GM23338 (cell line): Measurements from ENCODE around the gene CDKN2A. TPM values are rescaled to one million over a fixed set of nuclear protein-coding genes. Genes with fewer than 3 reads are reported as not detected.

Source experiments
- ATAC-seq: fragments of 200-7000 bp; cut with Tn5 transposase; 3 replicates; pipeline ENCODE4 v1.9.1; 2020
- DNase-seq: peaks from one replicate; pipeline ENCODE4 v3.0.0-alpha.2; 2015; ENCODE audit warnings: low spot score
- H2AFZ ChIP-seq: fragments of 200-600 bp; sonication (generic); 2 replicates; pipeline ENCODE4 v1.8.0; 2016; ENCODE audit warnings: antibody characterized with exemption, mild to moderate bottlenecking, moderate library complexity
- H3F3A ChIP-seq: fragments of 200-600 bp; sonication (generic); replicated peaks from 2 replicates; pipeline ENCODE4 v1.8.0; 2017; ENCODE audit warnings: antibody characterized with exemption, mixed run types, low read depth
- H3K27ac ChIP-seq: fragments of 200-600 bp; sonication (generic); 2 replicates; pipeline ENCODE4 v1.6.1; 2016; ENCODE audit warnings: low read depth
- H3K27me3 ChIP-seq: fragments of 200-600 bp; sonication (generic); 2 replicates; pipeline ENCODE4 v1.8.0; 2016; ENCODE audit warnings: mild to moderate bottlenecking, mixed run types, moderate library complexity; ENCODE audit not compliant: insufficient read depth
- H3K36me3 ChIP-seq: fragments of 200-600 bp; sonication (generic); 2 replicates; pipeline ENCODE4 v1.8.0; 2016; ENCODE audit warnings: mild to moderate bottlenecking; ENCODE audit not compliant: insufficient read depth
- H3K4me1 ChIP-seq: fragments of 200-600 bp; sonication (generic); 2 replicates; pipeline ENCODE4 v1.8.0; 2016; ENCODE audit warnings: mild to moderate bottlenecking, moderate library complexity; ENCODE audit not compliant: insufficient read depth
- H3K4me2 ChIP-seq: fragments of 200-600 bp; sonication (generic); 2 replicates; pipeline ENCODE4 v1.7.1; 2017; ENCODE audit warnings: mixed run types
- H3K4me3 ChIP-seq: fragments of 200-600 bp; sonication (generic); 2 replicates; pipeline ENCODE4 v1.6.1; 2016; ENCODE audit warnings: mixed run types
- H3K79me2 ChIP-seq: fragments of 200-600 bp; sonication (generic); replicated peaks from 2 replicates; pipeline ENCODE4 v1.8.0; 2017; ENCODE audit warnings: mild to moderate bottlenecking; ENCODE audit not compliant: insufficient read depth
- H3K9me2 ChIP-seq: fragments of 200-600 bp; sonication (generic); 2 replicates; pipeline ENCODE4 v1.8.0; 2017; ENCODE audit not compliant: insufficient read depth
- H4K20me1 ChIP-seq: fragments of 200-600 bp; sonication (generic); replicated peaks from 2 replicates; pipeline ENCODE4 v1.8.0; 2017; ENCODE audit warnings: mild to moderate bottlenecking; ENCODE audit not compliant: insufficient read depth
- H3K27ac Mint-ChIP-seq: 2 replicates; pipeline ENCODE4 v1.8.0; 2020; ENCODE audit warnings: inconsistent platforms, mild to moderate bottlenecking, moderate library complexity, mixed read lengths
- H3K27me3 Mint-ChIP-seq: 3 replicates; pipeline ENCODE4 v1.8.0; 2022; ENCODE audit warnings: low read depth, mild to moderate bottlenecking, moderate library complexity, mixed read lengths, inconsistent platforms; ENCODE audit not compliant: insufficient read depth, poor library complexity
- H3K36me3 Mint-ChIP-seq: 3 replicates; pipeline ENCODE4 v1.8.0; 2021; ENCODE audit warnings: low read depth, mild to moderate bottlenecking, inconsistent platforms, moderate library complexity, mixed read lengths
- H3K4me1 Mint-ChIP-seq: 3 replicates; pipeline ENCODE4 v1.8.0; 2020; ENCODE audit warnings: mild to moderate bottlenecking, inconsistent platforms, mixed read lengths
- H3K4me3 Mint-ChIP-seq: 3 replicates; pipeline ENCODE4 v1.8.0; 2021; ENCODE audit warnings: moderate library complexity, mild to moderate bottlenecking, inconsistent platforms, mixed read lengths
- H3K9me3 Mint-ChIP-seq: 3 replicates; pipeline ENCODE4 v1.8.0; 2020; ENCODE audit warnings: moderate library complexity, mild to moderate bottlenecking, inconsistent platforms, mixed read lengths
- CREB1 ChIP-seq: fragments of 250-450 bp; sonication (Bioruptor Pico); IDR thresholded peaks from 2 replicates; pipeline ENCODE4 v1.5.0; 2020; ENCODE audit warnings: low read depth, mild to moderate bottlenecking, moderate library complexity
- CTCF ChIP-seq, 2 experiments: fragments of 200-600 bp in 1 of 2; sonication (generic) in 1 of 2; conservative IDR thresholded peaks; 2 replicates each; pipeline versions ENCODE4 v1.5.1 to v1.6.1; 2016 to 2017; ENCODE audit warnings: antibody characterized with exemption in 2 of 2, low read depth in 2 of 2, mild to moderate bottlenecking in 2 of 2, moderate library complexity in 1 of 2
- ETS1 ChIP-seq: IDR thresholded peaks from 2 replicates; pipeline ENCODE4 v1.6.1; 2016; ENCODE audit warnings: antibody characterized with exemption
- EZH2 ChIP-seq: fragments of 200-600 bp; sonication (generic); IDR thresholded peaks from one replicate; pipeline ENCODE4 v1.8.0; 2017; ENCODE audit warnings: antibody characterized with exemption, mild to moderate bottlenecking, low read depth; ENCODE audit not compliant: unreplicated experiment
- EZH2phosphoT487 ChIP-seq: fragments of 200-600 bp; sonication (generic); IDR thresholded peaks from one replicate; pipeline ENCODE4 v1.8.1; 2018; ENCODE audit warnings: antibody characterized with exemption; ENCODE audit not compliant: unreplicated experiment
- JUNB ChIP-seq: IDR thresholded peaks from one replicate; pipeline ENCODE4 v1.6.1; 2016; ENCODE audit warnings: antibody characterized with exemption; ENCODE audit not compliant: unreplicated experiment
- NANOG ChIP-seq: IDR thresholded peaks from 2 replicates; pipeline ENCODE4 v1.6.1; 2016; ENCODE audit warnings: antibody characterized with exemption, borderline replicate concordance
- POLR2AphosphoS5 ChIP-seq: IDR thresholded peaks from 2 replicates; pipeline ENCODE4 v1.6.1; 2016; ENCODE audit warnings: antibody characterized with exemption, low read depth
- STAT1 ChIP-seq: IDR thresholded peaks from one replicate; pipeline ENCODE4 v1.6.1; 2016; ENCODE audit warnings: antibody characterized with exemption; ENCODE audit not compliant: unreplicated experiment
- ZNF114 ChIP-seq: fragments of 250-450 bp; sonication (Bioruptor Pico); IDR thresholded peaks from 2 replicates; pipeline ENCODE4 v1.5.0; 2020; ENCODE audit warnings: mild to moderate bottlenecking, moderate library complexity
- ZNF331 ChIP-seq: fragments of 250-450 bp; sonication (Bioruptor Pico); IDR thresholded peaks from 2 replicates; pipeline ENCODE4 v1.5.0; 2020; ENCODE audit warnings: low read depth, mild to moderate bottlenecking, moderate library complexity
- ZNF462 ChIP-seq: fragments of 250-450 bp; sonication (Bioruptor Pico); IDR thresholded peaks from 2 replicates; pipeline ENCODE4 v1.5.0; 2020; ENCODE audit warnings: mild to moderate bottlenecking, moderate library complexity
- polyA plus RNA-seq: library from polyadenylated mRNA; unstranded; fragments of >200 nt; fragmentation: Nextera tagmentation; extraction: Ambion mirVana; gene quantifications from 2 replicates; pipeline ENCODE4 v1.2.1, GENCODE V29; 2016
- total RNA-seq: library from RNA; depleted of rRNA; stranded (reverse); fragments of >200 nt; shearing (Covaris generic); gene quantifications from 2 replicates; pipeline ENCODE4 v1.2.3, GENCODE V29; 2014
- TF ChIP-seq, protein P1 (sequence below): IDR thresholded peaks from one replicate; pipeline ENCODE4 v1.6.1; 2018; ENCODE audit warnings: antibody characterized with exemption; ENCODE audit not compliant: unreplicated experiment

Gene CDKN2A
- total and polyA plus RNA-seq, 2 experiments from 2014 or later = 0.87 to 2.7 TPM

- H3K4me3 Mint-ChIP-seq = peak overlapping the region; percentile 65
- no peak overlapping the region for H3K27ac Mint-ChIP-seq
Observed at GRCh38 chr9:21996858-21997257, 2.7 kb upstream of the CDKN2A start.

More at GRCh38 chr9:21996858-21997257, 2.7 kb upstream of the CDKN2A start:
- H3K79me2 ChIP-seq = no peaks in the 10 kb centered on the region
- peaks cover 69% of the 10 kb centered on the region for H3K27me3 Mint-ChIP-seq
- no peaks in the 10 kb centered on the region for H3K36me3 Mint-ChIP-seq
- peaks cover 46% of the 10 kb centered on the region for H3K4me1 ChIP-seq
- H3F3A ChIP-seq = peaks cover 14% of the 10 kb centered on the region; the same call in 1 of the 2 replicates
- H3K4me2 ChIP-seq = peak overlapping the region; percentile 93
- no peak for ATAC-seq
- peak overlapping the region; percentile 77 for H3K4me3 ChIP-seq
- TF ChIP-seq ETS1 = no peak
- TF ChIP-seq EZH2phosphoT487 = no peak
- no peak for TF ChIP-seq JUNB
- no peak for TF ChIP-seq ZNF114 (CRISPR knock-in tag)
- no peak for TF ChIP-seq NANOG
- no peak for TF ChIP-seq CTCF (conservative IDR thresholded peaks at IDR 0.05; ENCODE audit: low read depth in 2 of 2)
- TF ChIP-seq CREB1 = no peak
- no peak for TF ChIP-seq ZNF462 (CRISPR knock-in tag)
- no peak for TF ChIP-seq EZH2
- no peak for TF ChIP-seq ZNF331 (CRISPR knock-in tag)
- TF ChIP-seq POLR2AphosphoS5 = no peak
- TF ChIP-seq, protein P1, sequence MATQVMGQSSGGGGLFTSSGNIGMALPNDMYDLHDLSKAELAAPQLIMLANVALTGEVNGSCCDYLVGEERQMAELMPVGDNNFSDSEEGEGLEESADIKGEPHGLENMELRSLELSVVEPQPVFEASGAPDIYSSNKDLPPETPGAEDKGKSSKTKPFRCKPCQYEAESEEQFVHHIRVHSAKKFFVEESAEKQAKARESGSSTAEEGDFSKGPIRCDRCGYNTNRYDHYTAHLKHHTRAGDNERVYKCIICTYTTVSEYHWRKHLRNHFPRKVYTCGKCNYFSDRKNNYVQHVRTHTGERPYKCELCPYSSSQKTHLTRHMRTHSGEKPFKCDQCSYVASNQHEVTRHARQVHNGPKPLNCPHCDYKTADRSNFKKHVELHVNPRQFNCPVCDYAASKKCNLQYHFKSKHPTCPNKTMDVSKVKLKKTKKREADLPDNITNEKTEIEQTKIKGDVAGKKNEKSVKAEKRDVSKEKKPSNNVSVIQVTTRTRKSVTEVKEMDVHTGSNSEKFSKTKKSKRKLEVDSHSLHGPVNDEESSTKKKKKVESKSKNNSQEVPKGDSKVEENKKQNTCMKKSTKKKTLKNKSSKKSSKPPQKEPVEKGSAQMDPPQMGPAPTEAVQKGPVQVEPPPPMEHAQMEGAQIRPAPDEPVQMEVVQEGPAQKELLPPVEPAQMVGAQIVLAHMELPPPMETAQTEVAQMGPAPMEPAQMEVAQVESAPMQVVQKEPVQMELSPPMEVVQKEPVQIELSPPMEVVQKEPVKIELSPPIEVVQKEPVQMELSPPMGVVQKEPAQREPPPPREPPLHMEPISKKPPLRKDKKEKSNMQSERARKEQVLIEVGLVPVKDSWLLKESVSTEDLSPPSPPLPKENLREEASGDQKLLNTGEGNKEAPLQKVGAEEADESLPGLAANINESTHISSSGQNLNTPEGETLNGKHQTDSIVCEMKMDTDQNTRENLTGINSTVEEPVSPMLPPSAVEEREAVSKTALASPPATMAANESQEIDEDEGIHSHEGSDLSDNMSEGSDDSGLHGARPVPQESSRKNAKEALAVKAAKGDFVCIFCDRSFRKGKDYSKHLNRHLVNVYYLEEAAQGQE = no peak
- TF ChIP-seq STAT1 = no peak
- H3K27me3 ChIP-seq = peaks cover 92% of the 10 kb centered on the region
- no peaks in the 10 kb centered on the region for H3K9me2 ChIP-seq
- peak; percentile 35 for DNase-seq
- H3K27ac ChIP-seq = no peak overlapping the region
- H3K36me3 ChIP-seq = no peaks in the 10 kb centered on the region
- 0 out of 3 replicates have a peak, but pooled peaks cover 3% of the 10 kb centered on the region for H3K9me3 Mint-ChIP-seq
- peaks cover 35% of the 10 kb centered on the region for H3K4me1 Mint-ChIP-seq
- peaks cover 3% of the 10 kb centered on the region; the same call in 1 of the 2 replicates for H4K20me1 ChIP-seq
- H2AFZ ChIP-seq = no peak overlapping the region
